GM23338 (cell line): ENCODE results near the gene KCNMA1. TPM values are rescaled to one million over a fixed set of nuclear protein-coding genes. Genes with fewer than 3 reads are reported as not detected.

Source experiments
- ATAC-seq: fragments of 200-7000 bp; cut with Tn5 transposase; 3 replicates; pipeline ENCODE4 v1.9.1; 2020
- DNase-seq: peaks from one replicate; pipeline ENCODE4 v3.0.0-alpha.2; 2015; ENCODE audit warnings: low spot score
- H2AFZ ChIP-seq: fragments of 200-600 bp; sonication (generic); 2 replicates; pipeline ENCODE4 v1.8.0; 2016; ENCODE audit warnings: antibody characterized with exemption, mild to moderate bottlenecking, moderate library complexity
- H3F3A ChIP-seq: fragments of 200-600 bp; sonication (generic); replicated peaks from 2 replicates; pipeline ENCODE4 v1.8.0; 2017; ENCODE audit warnings: antibody characterized with exemption, mixed run types, low read depth
- H3K27ac ChIP-seq: fragments of 200-600 bp; sonication (generic); 2 replicates; pipeline ENCODE4 v1.6.1; 2016; ENCODE audit warnings: low read depth
- H3K27me3 ChIP-seq: fragments of 200-600 bp; sonication (generic); 2 replicates; pipeline ENCODE4 v1.8.0; 2016; ENCODE audit warnings: mild to moderate bottlenecking, mixed run types, moderate library complexity; ENCODE audit not compliant: insufficient read depth
- H3K36me3 ChIP-seq: fragments of 200-600 bp; sonication (generic); 2 replicates; pipeline ENCODE4 v1.8.0; 2016; ENCODE audit warnings: mild to moderate bottlenecking; ENCODE audit not compliant: insufficient read depth
- H3K4me1 ChIP-seq: fragments of 200-600 bp; sonication (generic); 2 replicates; pipeline ENCODE4 v1.8.0; 2016; ENCODE audit warnings: mild to moderate bottlenecking, moderate library complexity; ENCODE audit not compliant: insufficient read depth
- H3K4me2 ChIP-seq: fragments of 200-600 bp; sonication (generic); 2 replicates; pipeline ENCODE4 v1.7.1; 2017; ENCODE audit warnings: mixed run types
- H3K4me3 ChIP-seq: fragments of 200-600 bp; sonication (generic); 2 replicates; pipeline ENCODE4 v1.6.1; 2016; ENCODE audit warnings: mixed run types
- H3K79me2 ChIP-seq: fragments of 200-600 bp; sonication (generic); replicated peaks from 2 replicates; pipeline ENCODE4 v1.8.0; 2017; ENCODE audit warnings: mild to moderate bottlenecking; ENCODE audit not compliant: insufficient read depth
- H3K9me2 ChIP-seq: fragments of 200-600 bp; sonication (generic); 2 replicates; pipeline ENCODE4 v1.8.0; 2017; ENCODE audit not compliant: insufficient read depth
- H4K20me1 ChIP-seq: fragments of 200-600 bp; sonication (generic); replicated peaks from 2 replicates; pipeline ENCODE4 v1.8.0; 2017; ENCODE audit warnings: mild to moderate bottlenecking; ENCODE audit not compliant: insufficient read depth
- H3K27ac Mint-ChIP-seq: 2 replicates; pipeline ENCODE4 v1.8.0; 2020; ENCODE audit warnings: inconsistent platforms, mild to moderate bottlenecking, moderate library complexity, mixed read lengths
- H3K27me3 Mint-ChIP-seq: 3 replicates; pipeline ENCODE4 v1.8.0; 2022; ENCODE audit warnings: low read depth, mild to moderate bottlenecking, moderate library complexity, mixed read lengths, inconsistent platforms; ENCODE audit not compliant: insufficient read depth, poor library complexity
- H3K36me3 Mint-ChIP-seq: 3 replicates; pipeline ENCODE4 v1.8.0; 2021; ENCODE audit warnings: low read depth, mild to moderate bottlenecking, inconsistent platforms, moderate library complexity, mixed read lengths
- H3K4me1 Mint-ChIP-seq: 3 replicates; pipeline ENCODE4 v1.8.0; 2020; ENCODE audit warnings: mild to moderate bottlenecking, inconsistent platforms, mixed read lengths
- H3K4me3 Mint-ChIP-seq: 3 replicates; pipeline ENCODE4 v1.8.0; 2021; ENCODE audit warnings: moderate library complexity, mild to moderate bottlenecking, inconsistent platforms, mixed read lengths
- H3K9me3 Mint-ChIP-seq: 3 replicates; pipeline ENCODE4 v1.8.0; 2020; ENCODE audit warnings: moderate library complexity, mild to moderate bottlenecking, inconsistent platforms, mixed read lengths
- CREB1 ChIP-seq: fragments of 250-450 bp; sonication (Bioruptor Pico); IDR thresholded peaks from 2 replicates; pipeline ENCODE4 v1.5.0; 2020; ENCODE audit warnings: low read depth, mild to moderate bottlenecking, moderate library complexity
- EZH2 ChIP-seq: fragments of 200-600 bp; sonication (generic); IDR thresholded peaks from one replicate; pipeline ENCODE4 v1.8.0; 2017; ENCODE audit warnings: antibody characterized with exemption, mild to moderate bottlenecking, low read depth; ENCODE audit not compliant: unreplicated experiment
- EZH2phosphoT487 ChIP-seq: fragments of 200-600 bp; sonication (generic); IDR thresholded peaks from one replicate; pipeline ENCODE4 v1.8.1; 2018; ENCODE audit warnings: antibody characterized with exemption; ENCODE audit not compliant: unreplicated experiment
- NANOG ChIP-seq: IDR thresholded peaks from 2 replicates; pipeline ENCODE4 v1.6.1; 2016; ENCODE audit warnings: antibody characterized with exemption, borderline replicate concordance
- POLR2AphosphoS5 ChIP-seq: IDR thresholded peaks from 2 replicates; pipeline ENCODE4 v1.6.1; 2016; ENCODE audit warnings: antibody characterized with exemption, low read depth
- STAT1 ChIP-seq: IDR thresholded peaks from one replicate; pipeline ENCODE4 v1.6.1; 2016; ENCODE audit warnings: antibody characterized with exemption; ENCODE audit not compliant: unreplicated experiment
- ZNF114 ChIP-seq: fragments of 250-450 bp; sonication (Bioruptor Pico); IDR thresholded peaks from 2 replicates; pipeline ENCODE4 v1.5.0; 2020; ENCODE audit warnings: mild to moderate bottlenecking, moderate library complexity
- ZNF331 ChIP-seq: fragments of 250-450 bp; sonication (Bioruptor Pico); IDR thresholded peaks from 2 replicates; pipeline ENCODE4 v1.5.0; 2020; ENCODE audit warnings: low read depth, mild to moderate bottlenecking, moderate library complexity
- polyA plus RNA-seq: library from polyadenylated mRNA; unstranded; fragments of >200 nt; fragmentation: Nextera tagmentation; extraction: Ambion mirVana; gene quantifications from 2 replicates; pipeline ENCODE4 v1.2.1, GENCODE V29; 2016
- total RNA-seq: library from RNA; depleted of rRNA; stranded (reverse); fragments of >200 nt; shearing (Covaris generic); gene quantifications from 2 replicates; pipeline ENCODE4 v1.2.3, GENCODE V29; 2014
- TF ChIP-seq, protein P1 (sequence below), 2 experiments: fragments of 200-600 bp in 1 of 2; sonication (generic) in 1 of 2; conservative IDR thresholded peaks; 2 replicates each; pipeline versions ENCODE4 v1.5.1 to v1.6.1; 2016 to 2017; ENCODE audit warnings: antibody characterized with exemption in 2 of 2, low read depth in 2 of 2, mild to moderate bottlenecking in 2 of 2, moderate library complexity in 1 of 2
- TF ChIP-seq, protein P2 (sequence below): IDR thresholded peaks from 2 replicates; pipeline ENCODE4 v1.6.1; 2016; ENCODE audit warnings: antibody characterized with exemption
- TF ChIP-seq, protein P3 (sequence below): fragments of 250-450 bp; sonication (Bioruptor Pico); IDR thresholded peaks from 2 replicates; pipeline ENCODE4 v1.5.0; 2020; ENCODE audit warnings: mild to moderate bottlenecking, moderate library complexity

Gene KCNMA1
- total and polyA plus RNA-seq, 2 experiments from 2014 or later, result 8.2 to 9.0 TPM

DNA sequence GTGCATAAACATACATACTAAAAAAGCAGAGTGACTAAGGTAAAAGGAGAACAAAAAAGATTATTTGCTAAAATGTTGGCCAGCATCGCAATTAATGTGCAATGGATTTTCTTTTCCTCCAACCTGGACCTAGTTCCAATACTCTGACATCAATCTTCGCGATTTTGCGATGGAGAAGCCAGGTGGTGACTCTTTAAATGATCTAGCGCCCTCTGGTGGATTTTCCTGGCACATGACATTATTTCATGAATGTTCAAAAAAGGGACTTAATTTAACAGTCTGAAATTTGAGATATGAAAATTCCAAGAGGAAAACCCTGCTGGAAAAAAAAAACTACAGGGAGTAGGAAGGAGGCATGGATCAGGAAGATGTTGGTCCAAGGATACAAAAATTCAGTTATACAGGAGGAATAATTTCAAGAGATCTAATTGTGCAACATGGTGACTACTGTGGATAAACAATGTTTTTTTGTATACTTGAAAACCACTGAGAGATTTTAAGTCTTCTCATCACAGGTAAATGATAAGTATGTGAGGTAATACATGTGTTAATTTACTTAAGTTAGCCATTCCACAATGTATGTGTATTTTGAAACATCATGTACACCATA, 4.3 kb upstream of the KCNMA1 start (continued):
- TF ChIP-seq, protein P1, sequence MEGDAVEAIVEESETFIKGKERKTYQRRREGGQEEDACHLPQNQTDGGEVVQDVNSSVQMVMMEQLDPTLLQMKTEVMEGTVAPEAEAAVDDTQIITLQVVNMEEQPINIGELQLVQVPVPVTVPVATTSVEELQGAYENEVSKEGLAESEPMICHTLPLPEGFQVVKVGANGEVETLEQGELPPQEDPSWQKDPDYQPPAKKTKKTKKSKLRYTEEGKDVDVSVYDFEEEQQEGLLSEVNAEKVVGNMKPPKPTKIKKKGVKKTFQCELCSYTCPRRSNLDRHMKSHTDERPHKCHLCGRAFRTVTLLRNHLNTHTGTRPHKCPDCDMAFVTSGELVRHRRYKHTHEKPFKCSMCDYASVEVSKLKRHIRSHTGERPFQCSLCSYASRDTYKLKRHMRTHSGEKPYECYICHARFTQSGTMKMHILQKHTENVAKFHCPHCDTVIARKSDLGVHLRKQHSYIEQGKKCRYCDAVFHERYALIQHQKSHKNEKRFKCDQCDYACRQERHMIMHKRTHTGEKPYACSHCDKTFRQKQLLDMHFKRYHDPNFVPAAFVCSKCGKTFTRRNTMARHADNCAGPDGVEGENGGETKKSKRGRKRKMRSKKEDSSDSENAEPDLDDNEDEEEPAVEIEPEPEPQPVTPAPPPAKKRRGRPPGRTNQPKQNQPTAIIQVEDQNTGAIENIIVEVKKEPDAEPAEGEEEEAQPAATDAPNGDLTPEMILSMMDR (conservative IDR thresholded peaks at IDR 0.05; ENCODE audit: low read depth in 2 of 2), result peak; percentile 83 to 96

DNA sequence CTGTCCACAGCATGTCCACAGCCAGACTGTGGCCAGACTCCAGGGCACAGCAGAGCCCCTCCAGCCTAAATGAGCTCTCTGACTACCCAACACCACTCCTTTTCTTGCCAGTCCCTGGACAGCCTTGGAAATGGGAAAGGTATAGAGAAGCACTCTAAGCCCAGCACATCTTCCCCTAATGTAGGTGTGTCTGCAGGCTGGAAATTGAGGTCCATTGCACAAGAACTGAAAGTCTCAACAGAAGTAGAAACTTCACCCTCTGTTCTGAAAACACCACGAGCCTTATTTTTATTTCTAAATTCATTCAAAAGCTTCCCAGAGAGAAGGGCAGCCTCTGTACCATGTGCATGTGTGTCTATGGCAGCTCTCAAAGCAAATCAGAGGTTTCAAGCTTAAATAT, 3.7 kb upstream of the KCNMA1 start:
- peaks cover 51% of the 10 kb centered on the region for H3K27me3 Mint-ChIP-seq
- no peak overlapping the region for H3K27ac ChIP-seq
- DNase-seq, result no peak
- 0 out of 2 replicates have a peak, but pooled peaks cover 3% of the 10 kb centered on the region for H3K9me2 ChIP-seq
- 0 out of 2 replicates have a peak, but pooled peaks cover under 1% of the 10 kb centered on the region for H3F3A ChIP-seq
- no peak overlapping the region for H3K27ac Mint-ChIP-seq
- ATAC-seq, result no peak
- peaks cover 8% of the 10 kb centered on the region; the same call in 1 of the 2 replicates for H3K4me1 ChIP-seq
- no peaks in the 10 kb centered on the region for H3K79me2 ChIP-seq
- H3K4me1 Mint-ChIP-seq, result peaks cover 14% of the 10 kb centered on the region; the same call in 2 of the 3 replicates
- no peaks in the 10 kb centered on the region for H4K20me1 ChIP-seq
- H3K27me3 ChIP-seq, result peaks cover 45% of the 10 kb centered on the region
- H3K36me3 Mint-ChIP-seq, result peaks cover 19% of the 10 kb centered on the region
- no peak overlapping the region for H3K4me3 Mint-ChIP-seq
- no peak overlapping the region for H3K4me3 ChIP-seq
- H3K9me3 Mint-ChIP-seq, result peaks cover 26% of the 10 kb centered on the region
- no peak overlapping the region for H2AFZ ChIP-seq
- H3K36me3 ChIP-seq, result peaks cover 4% of the 10 kb centered on the region; the same call in 1 of the 2 replicates
- no peak overlapping the region for H3K4me2 ChIP-seq
- TF ChIP-seq STAT1 (no peak), EZH2 (no peak), EZH2phosphoT487 (no peak), ZNF114 (CRISPR knock-in tag) (no peak), NANOG (no peak), POLR2AphosphoS5 (no peak), ZNF331 (CRISPR knock-in tag) (no peak), CREB1 (CRISPR knock-in tag) (no peak)
- TF ChIP-seq, protein P2, sequence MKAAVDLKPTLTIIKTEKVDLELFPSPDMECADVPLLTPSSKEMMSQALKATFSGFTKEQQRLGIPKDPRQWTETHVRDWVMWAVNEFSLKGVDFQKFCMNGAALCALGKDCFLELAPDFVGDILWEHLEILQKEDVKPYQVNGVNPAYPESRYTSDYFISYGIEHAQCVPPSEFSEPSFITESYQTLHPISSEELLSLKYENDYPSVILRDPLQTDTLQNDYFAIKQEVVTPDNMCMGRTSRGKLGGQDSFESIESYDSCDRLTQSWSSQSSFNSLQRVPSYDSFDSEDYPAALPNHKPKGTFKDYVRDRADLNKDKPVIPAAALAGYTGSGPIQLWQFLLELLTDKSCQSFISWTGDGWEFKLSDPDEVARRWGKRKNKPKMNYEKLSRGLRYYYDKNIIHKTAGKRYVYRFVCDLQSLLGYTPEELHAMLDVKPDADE, result no peak
- TF ChIP-seq, protein P1 (conservative IDR thresholded peaks at IDR 0.05; ENCODE audit: low read depth in 2 of 2), result no peak
- TF ChIP-seq, protein P3, sequence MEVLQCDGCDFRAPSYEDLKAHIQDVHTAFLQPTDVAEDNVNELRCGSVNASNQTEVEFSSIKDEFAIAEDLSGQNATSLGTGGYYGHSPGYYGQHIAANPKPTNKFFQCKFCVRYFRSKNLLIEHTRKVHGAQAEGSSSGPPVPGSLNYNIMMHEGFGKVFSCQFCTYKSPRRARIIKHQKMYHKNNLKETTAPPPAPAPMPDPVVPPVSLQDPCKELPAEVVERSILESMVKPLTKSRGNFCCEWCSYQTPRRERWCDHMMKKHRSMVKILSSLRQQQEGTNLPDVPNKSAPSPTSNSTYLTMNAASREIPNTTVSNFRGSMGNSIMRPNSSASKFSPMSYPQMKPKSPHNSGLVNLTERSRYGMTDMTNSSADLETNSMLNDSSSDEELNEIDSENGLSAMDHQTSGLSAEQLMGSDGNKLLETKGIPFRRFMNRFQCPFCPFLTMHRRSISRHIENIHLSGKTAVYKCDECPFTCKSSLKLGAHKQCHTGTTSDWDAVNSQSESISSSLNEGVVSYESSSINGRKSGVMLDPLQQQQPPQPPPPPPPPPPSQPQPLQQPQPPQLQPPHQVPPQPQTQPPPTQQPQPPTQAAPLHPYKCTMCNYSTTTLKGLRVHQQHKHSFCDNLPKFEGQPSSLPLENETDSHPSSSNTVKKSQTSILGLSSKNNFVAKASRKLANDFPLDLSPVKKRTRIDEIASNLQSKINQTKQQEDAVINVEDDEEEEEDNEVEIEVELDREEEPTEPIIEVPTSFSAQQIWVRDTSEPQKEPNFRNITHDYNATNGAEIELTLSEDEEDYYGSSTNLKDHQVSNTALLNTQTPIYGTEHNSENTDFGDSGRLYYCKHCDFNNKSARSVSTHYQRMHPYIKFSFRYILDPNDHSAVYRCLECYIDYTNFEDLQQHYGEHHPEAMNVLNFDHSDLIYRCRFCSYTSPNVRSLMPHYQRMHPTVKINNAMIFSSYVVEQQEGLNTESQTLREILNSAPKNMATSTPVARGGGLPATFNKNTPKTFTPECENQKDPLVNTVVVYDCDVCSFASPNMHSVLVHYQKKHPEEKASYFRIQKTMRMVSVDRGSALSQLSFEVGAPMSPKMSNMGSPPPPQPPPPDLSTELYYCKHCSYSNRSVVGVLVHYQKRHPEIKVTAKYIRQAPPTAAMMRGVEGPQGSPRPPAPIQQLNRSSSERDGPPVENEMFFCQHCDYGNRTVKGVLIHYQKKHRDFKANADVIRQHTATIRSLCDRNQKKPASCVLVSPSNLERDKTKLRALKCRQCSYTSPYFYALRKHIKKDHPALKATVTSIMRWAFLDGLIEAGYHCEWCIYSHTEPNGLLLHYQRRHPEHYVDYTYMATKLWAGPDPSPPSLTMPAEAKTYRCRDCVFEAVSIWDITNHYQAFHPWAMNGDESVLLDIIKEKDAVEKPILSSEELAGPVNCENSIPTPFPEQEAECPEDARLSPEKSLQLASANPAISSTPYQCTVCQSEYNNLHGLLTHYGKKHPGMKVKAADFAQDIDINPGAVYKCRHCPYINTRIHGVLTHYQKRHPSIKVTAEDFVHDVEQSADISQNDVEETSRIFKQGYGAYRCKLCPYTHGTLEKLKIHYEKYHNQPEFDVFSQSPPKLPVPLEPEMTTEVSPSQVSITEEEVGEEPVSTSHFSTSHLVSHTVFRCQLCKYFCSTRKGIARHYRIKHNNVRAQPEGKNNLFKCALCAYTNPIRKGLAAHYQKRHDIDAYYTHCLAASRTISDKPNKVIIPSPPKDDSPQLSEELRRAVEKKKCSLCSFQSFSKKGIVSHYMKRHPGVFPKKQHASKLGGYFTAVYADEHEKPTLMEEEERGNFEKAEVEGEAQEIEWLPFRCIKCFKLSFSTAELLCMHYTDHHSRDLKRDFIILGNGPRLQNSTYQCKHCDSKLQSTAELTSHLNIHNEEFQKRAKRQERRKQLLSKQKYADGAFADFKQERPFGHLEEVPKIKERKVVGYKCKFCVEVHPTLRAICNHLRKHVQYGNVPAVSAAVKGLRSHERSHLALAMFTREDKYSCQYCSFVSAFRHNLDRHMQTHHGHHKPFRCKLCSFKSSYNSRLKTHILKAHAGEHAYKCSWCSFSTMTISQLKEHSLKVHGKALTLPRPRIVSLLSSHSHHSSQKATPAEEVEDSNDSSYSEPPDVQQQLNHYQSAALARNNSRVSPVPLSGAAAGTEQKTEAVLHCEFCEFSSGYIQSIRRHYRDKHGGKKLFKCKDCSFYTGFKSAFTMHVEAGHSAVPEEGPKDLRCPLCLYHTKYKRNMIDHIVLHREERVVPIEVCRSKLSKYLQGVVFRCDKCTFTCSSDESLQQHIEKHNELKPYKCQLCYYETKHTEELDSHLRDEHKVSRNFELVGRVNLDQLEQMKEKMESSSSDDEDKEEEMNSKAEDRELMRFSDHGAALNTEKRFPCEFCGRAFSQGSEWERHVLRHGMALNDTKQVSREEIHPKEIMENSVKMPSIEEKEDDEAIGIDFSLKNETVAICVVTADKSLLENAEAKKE (CRISPR knock-in tag), result no peak
